Peyer's patch (tissue), 4 donors: ENCODE results near the gene OS9. TPM values are rescaled to one million over a fixed set of nuclear protein-coding genes. Genes with fewer than 3 reads are reported as not detected.
"Not testable (repeated sequence)": the region's sequence is repeated elsewhere in the genome, so short reads cannot be mapped to it uniquely, and the experiment has no call there.

Experiments used
- DNase-seq, 3 donors: peaks; one replicate each; pipeline ENCODE4 v3.0.0-alpha.2; 2017 to 2019
- H3K27ac ChIP-seq, 4 donors: fragments of 200-600 bp; sonication (generic); one replicate each; pipeline ENCODE4 v1.5.1; 2016 to 2019
- H3K27me3 ChIP-seq, 2 donors: fragments of 200-600 bp; sonication (generic); one replicate each; pipeline ENCODE4 v1.5.1; 2019
- H3K36me3 ChIP-seq, 3 donors: fragments of 200-600 bp; sonication (generic); one replicate each; pipeline ENCODE4 v1.5.1; 2016 to 2019
- H3K4me1 ChIP-seq, 4 donors: fragments of 200-600 bp; sonication (generic); one replicate each; pipeline ENCODE4 v1.5.1; 2016 to 2019
- H3K4me3 ChIP-seq, 4 donors: fragments of 200-600 bp; sonication (generic); 1 replicate in 3 of 4; 2 replicates in 1 of 4; pipeline ENCODE4 v1.5.1; 2016 to 2019; ENCODE audit warnings: mild to moderate bottlenecking in 1 of 4
- H3K9me3 ChIP-seq, 4 donors: fragments of 200-600 bp; sonication (generic); one replicate each; pipeline ENCODE4 v1.5.1; 2016 to 2019; ENCODE audit warnings: mild to moderate bottlenecking in 1 of 4
- CTCF ChIP-seq, 6 experiments: fragments of 450-650 bp in 4 of 6; fragments of 200-600 bp in 2 of 6; sonication (generic) in 1 of 6; IDR thresholded peaks; one replicate each; pipeline ENCODE4 v1.5.1; 2017 to 2019; ENCODE audit warnings: antibody characterized with exemption in 6 of 6, mild to moderate bottlenecking in 3 of 6, moderate library complexity in 1 of 6
- POLR2A ChIP-seq, 2 donors: fragments of 450-650 bp; IDR thresholded peaks; one replicate each; pipeline ENCODE4 v1.5.1; 2017; ENCODE audit warnings: antibody characterized with exemption in 2 of 2, mild to moderate bottlenecking in 2 of 2, moderate library complexity in 2 of 2
- total RNA-seq, 4 donors: library from RNA; depleted of rRNA; stranded (reverse); fragments of >200 nt; gene quantifications; one replicate each; pipeline ENCODE4 v1.1.0, GENCODE V29; 2016

OS9 gene
- total RNA-seq, 4 donors from 2014 or later = 275 to 353 (median 292) TPM

DNA sequence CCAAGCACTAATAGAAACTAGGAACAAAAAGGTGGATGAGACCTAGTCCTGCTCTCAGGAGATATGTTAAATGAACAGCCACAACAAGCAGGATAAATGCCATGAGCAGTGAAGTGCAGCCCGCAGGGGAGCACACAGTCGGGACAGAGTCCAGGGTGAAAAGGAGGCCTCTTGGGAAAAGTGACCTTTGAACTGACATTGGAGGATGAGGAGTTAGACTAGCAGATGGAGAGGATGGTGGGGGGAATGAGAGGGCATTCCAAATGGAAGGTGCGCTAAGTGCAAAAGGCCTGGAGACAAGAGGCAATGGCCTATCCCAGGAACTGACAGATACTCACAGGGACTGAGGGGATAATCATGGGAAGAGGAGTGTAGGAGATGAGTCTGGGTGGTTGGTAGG lies 4.5 kb downstream of the OS9 start:
- H3K27ac ChIP-seq = no peak overlapping the region
- TF ChIP-seq POLR2A (IDR thresholded peaks at IDR 0.05) = no peak
- no peak for TF ChIP-seq CTCF (IDR thresholded peaks at IDR 0.05)
- peaks cover 0 to 17% (median 4%) of the 10 kb centered on the region in 4 donors for H3K4me1 ChIP-seq
- H3K36me3 ChIP-seq = peaks cover 0 to 51% (median 0%) of the 10 kb centered on the region in 3 donors
- no peak for DNase-seq
- no peaks in the 10 kb centered on the region for H3K27me3 ChIP-seq
- H3K9me3 ChIP-seq = no peaks in the 10 kb centered on the region
- H3K4me3 ChIP-seq = no peak overlapping the region

GRCh38 chr12:57700317-57700716 lies 6.4 kb downstream of the OS9 start:
- TF ChIP-seq CTCF (IDR thresholded peaks at IDR 0.05) (no peak), POLR2A (IDR thresholded peaks at IDR 0.05) (no peak)
- Histone ChIP-seq H3K4me3 (no peak overlapping the region), H3K27me3 (no peaks in the 10 kb centered on the region), H3K27ac (no peak overlapping the region), H3K9me3 (peaks cover 0 to 7% (median 0%) of the 10 kb centered on the region in 4 donors), H3K36me3 (peaks cover 0 to 69% (median 0%) of the 10 kb centered on the region in 3 donors), H3K4me1 (peaks cover 0 to 8% (median 0%) of the 10 kb centered on the region in 4 donors)
- DNase-seq = no peak

DNA sequence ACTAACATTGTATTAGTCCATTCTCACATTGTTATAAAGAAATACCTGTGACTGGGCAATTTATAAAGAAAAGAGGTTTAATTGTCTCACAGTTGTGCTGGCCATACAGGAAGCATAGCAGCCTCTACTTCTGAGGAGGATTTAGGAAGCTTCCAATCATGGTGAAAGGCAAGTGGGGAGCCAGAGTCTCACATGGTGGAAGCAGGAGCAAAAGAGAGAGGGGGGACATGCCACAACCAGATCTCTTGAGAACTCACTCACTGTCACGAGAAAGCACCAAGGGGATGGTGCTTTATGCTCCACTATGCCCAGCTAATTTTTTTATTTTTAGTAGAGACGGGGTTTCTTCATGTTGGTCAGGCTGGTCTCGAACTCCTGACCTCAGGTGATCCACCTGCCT lies 13.3 kb downstream of the OS9 start:
- peaks cover 0 to 57% (median 0%) of the 10 kb centered on the region in 3 donors for H3K36me3 ChIP-seq
- no peak overlapping the region for H3K27ac ChIP-seq
- no peak overlapping the region for H3K4me3 ChIP-seq
- no peak for TF ChIP-seq CTCF (IDR thresholded peaks at IDR 0.05)
- no peak for TF ChIP-seq POLR2A (IDR thresholded peaks at IDR 0.05)
- no peaks in the 10 kb centered on the region for H3K4me1 ChIP-seq
- DNase-seq = no peak
- no peaks in the 10 kb centered on the region for H3K27me3 ChIP-seq
- H3K9me3 ChIP-seq = peaks cover 0 to 7% (median 0%) of the 10 kb centered on the region in 4 donors

GRCh38 chr12:57708296-57708695 lies 14.4 kb downstream of the OS9 start:
- no peak for DNase-seq
- H3K4me1 ChIP-seq = no peaks in the 10 kb centered on the region
- peaks cover 0 to 52% (median 0%) of the 10 kb centered on the region in 3 donors for H3K36me3 ChIP-seq
- H3K27ac ChIP-seq = no peak overlapping the region
- TF ChIP-seq POLR2A (IDR thresholded peaks at IDR 0.05) (no peak), CTCF (IDR thresholded peaks at IDR 0.05) (no peak)
- no peak overlapping the region for H3K4me3 ChIP-seq
- H3K9me3 ChIP-seq = peaks cover 0 to 7% (median 0%) of the 10 kb centered on the region in 4 donors
- no peaks in the 10 kb centered on the region for H3K27me3 ChIP-seq

DNA sequence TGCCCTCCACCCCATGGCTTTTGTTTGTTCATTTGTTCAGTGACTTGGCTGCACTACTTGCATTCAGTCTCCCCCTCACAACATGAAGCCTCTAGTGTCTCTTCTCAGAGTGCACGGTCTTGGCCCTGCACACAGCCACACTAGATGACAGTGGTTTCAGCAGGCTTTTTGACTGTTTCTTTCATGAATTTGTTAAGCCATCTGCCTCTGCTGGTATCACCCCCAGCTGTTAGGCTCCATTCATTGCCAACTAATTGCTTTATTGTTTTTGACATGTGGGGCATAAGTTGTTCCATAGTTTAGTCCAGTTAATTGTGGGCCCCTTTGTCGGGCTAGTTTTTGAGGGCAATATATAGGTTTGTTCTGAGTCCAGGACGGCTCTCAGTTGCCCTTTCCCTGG lies 18.8 kb downstream of the OS9 start:
- Histone ChIP-seq H3K27ac (no peak overlapping the region), H3K4me3 (no peak overlapping the region), H3K4me1 (no peaks in the 10 kb centered on the region), H3K9me3 (no peaks in the 10 kb centered on the region), H3K27me3 (no peaks in the 10 kb centered on the region), H3K36me3 (peaks cover 0 to 47% (median 0%) of the 10 kb centered on the region in 3 donors)
- DNase-seq = no peak
- TF ChIP-seq POLR2A (IDR thresholded peaks at IDR 0.05) = no peak

- Histone ChIP-seq H3K27me3 (no peaks in the 10 kb centered on the region), H3K36me3 (peaks cover 0 to 47% (median 0%) of the 10 kb centered on the region in 3 donors), H3K27ac (no peak overlapping the region), H3K4me1 (no peaks in the 10 kb centered on the region), H3K9me3 (no peaks in the 10 kb centered on the region), H3K4me3 (no peak overlapping the region)
- no peak for DNase-seq
- no peak for TF ChIP-seq POLR2A (IDR thresholded peaks at IDR 0.05)
- TF ChIP-seq CTCF (IDR thresholded peaks at IDR 0.05) = no peak
Measured at GRCh38 chr12:57713209-57713608, 19.3 kb downstream of the OS9 start.

DNA sequence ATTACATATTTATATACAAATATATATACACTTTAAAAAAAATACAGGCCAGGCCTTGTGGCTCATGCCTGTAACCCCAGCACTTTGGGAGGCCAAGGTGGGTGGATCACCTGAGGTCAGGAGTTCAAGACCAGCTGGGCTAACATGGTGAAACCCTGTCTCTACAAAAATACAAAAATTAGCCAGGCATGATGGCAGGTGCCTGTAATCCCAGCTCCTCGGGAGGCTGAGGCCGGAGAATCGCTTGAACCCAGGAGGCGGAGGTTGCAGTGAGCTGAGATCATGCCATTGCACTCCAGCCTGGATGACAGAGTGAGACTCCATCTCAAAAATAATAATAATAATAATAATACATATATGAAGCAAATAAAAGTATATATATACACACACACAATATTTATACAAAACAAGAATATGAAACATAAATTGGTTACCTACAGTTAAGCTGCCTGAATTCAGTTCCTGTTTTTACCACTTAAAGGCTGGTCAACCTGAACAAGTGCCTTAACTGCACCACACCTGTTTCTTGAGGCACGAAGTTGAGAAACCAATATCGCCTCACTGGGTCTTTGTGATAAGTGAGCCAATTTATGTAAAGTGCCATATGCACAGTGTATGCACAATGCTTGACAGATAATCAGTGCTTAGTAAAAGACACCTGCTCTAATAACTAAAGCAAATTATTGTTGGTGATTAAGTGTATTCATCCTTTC lies 21.3 kb downstream of the OS9 start:
- not testable (repeated sequence) for DNase-seq, H3K27me3 ChIP-seq, H3K9me3 ChIP-seq, H3K4me3 ChIP-seq, H3K4me1 ChIP-seq, H3K27ac ChIP-seq
- peaks cover 0 to 64% (median 0%) of the 10 kb centered on the region in 3 donors for H3K36me3 ChIP-seq
